Body of pancreas (tissue), 4 donors: ENCODE results near the gene ZNF652.
"Not testable (repeated sequence)": the region's sequence is repeated elsewhere in the genome, so short reads cannot be mapped to it uniquely, and the experiment has no call there.

ENCODE experiments used
- POLR2A ChIP-seq, 3 donors: fragments of 450-650 bp; IDR thresholded peaks; one replicate each; pipeline ENCODE4 v1.6.1; 2016; ENCODE audit warnings: antibody characterized with exemption in 3 of 3, mild to moderate bottlenecking in 2 of 3
- TF ChIP-seq, protein P1 (sequence below), 7 experiments: fragments of 450-650 bp in 4 of 7; fragments of 200-600 bp in 3 of 7; sonication (generic) in 3 of 7; IDR thresholded peaks; one replicate each; pipeline ENCODE4 v1.5.1; 2016 to 2019; ENCODE audit warnings: antibody characterized with exemption in 7 of 7

DNA sequence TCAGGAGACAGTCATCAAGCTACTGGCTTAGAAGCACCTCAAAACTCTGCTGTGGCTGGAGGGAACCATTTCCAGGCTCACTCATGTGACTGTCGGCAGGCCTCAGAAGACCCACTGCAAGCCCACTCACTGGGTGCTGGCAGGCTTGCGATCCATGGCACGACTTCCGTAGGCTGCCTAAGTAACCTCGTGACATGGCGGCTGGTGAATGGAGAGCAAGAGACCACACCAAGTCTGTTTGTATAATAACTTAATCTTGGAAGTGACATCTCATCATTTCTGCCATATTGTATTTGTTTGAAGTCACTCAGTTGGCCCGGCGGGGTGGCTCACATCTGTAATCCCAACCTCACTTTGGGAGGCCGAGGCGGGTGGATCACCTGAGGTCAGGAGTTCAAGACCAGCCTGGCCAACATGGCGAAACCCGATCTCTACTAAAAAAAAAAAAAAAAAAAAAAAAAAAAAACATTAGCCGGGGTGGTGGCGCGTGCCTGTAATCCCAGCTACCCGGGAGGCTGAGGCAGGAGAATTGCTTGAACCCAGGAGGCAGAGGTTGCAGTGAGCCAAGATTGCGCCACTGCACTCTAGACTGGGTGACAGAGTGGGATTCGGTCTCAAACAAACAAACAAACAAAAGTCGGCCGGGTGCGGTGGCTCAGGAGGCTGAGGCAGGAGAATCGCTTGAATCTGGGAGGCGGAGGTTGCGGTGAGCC is 75.6 kb downstream of the ZNF652 start:
- TF ChIP-seq, protein P1, sequence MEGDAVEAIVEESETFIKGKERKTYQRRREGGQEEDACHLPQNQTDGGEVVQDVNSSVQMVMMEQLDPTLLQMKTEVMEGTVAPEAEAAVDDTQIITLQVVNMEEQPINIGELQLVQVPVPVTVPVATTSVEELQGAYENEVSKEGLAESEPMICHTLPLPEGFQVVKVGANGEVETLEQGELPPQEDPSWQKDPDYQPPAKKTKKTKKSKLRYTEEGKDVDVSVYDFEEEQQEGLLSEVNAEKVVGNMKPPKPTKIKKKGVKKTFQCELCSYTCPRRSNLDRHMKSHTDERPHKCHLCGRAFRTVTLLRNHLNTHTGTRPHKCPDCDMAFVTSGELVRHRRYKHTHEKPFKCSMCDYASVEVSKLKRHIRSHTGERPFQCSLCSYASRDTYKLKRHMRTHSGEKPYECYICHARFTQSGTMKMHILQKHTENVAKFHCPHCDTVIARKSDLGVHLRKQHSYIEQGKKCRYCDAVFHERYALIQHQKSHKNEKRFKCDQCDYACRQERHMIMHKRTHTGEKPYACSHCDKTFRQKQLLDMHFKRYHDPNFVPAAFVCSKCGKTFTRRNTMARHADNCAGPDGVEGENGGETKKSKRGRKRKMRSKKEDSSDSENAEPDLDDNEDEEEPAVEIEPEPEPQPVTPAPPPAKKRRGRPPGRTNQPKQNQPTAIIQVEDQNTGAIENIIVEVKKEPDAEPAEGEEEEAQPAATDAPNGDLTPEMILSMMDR (IDR thresholded peaks at IDR 0.05) = not testable (repeated sequence)
- TF ChIP-seq POLR2A (IDR thresholded peaks at IDR 0.05) = not testable (repeated sequence)
